ENCODE data around the gene UCK2. TPM values are rescaled to one million over a fixed set of nuclear protein-coding genes. Genes with fewer than 3 reads are reported as not detected.

UCK2 gene
- total RNA-seq, 4 donors from 2014 or later = 40.3 to 47.8 (median 42.2) TPM

GRCh38 chr1:165915480-165915879, 88.1 kb downstream of the UCK2 start:
- intact Hi-C loops (cut with DNase I; ENCODE audit: low total_unique reads) = loop anchor here (10.0 kb wide), 2 partner anchors 201 to 511 kb away; no protein-coding TSS in a partner anchor
- H3K4me3 ChIP-seq (ENCODE audit: low read depth, poor library complexity, severe bottlenecking) = no peak overlapping the region
- DNase-seq (ENCODE audit: low spot score in 2 of 2) = peak in 1 of 2 donors; percentile 10
- WGBS, 2 donors = 82% methylated on average over 2 of the region's 2 CpGs
- TF ChIP-seq CTCF (IDR thresholded peaks at IDR 0.05) = no peak
- TF ChIP-seq POLR2A (IDR thresholded peaks at IDR 0.05) = no peak

DNA sequence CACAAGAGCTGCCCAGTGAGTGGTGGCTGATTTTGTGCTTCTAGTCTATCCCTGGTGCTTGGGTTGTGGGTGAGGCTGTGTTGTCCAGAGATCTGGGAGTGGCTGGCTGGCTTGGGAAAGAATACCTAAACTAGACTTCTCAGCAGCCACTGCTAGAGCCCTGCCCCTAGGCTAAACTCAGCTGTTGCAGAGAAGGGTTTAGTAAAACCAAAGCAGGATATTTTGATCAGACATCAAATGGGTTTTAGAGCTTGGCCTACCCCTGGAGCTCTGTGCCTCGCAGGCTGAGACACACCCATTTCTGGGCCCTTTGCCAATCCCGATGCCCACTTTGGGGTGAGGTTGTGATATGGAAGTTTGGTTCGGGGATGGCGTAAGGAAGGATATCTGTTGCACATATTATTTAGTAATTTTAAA, 88.5 kb downstream of the UCK2 start:
- intact Hi-C loops (cut with DNase I; ENCODE audit: low total_unique reads) = loop anchor here (10.0 kb wide), 2 partner anchors 201 to 511 kb away; no protein-coding TSS in a partner anchor
- WGBS, 2 donors = 43 to 50% methylated on average over 4 of the region's 4 CpGs
- DNase-seq (ENCODE audit: low spot score in 2 of 2) = peak in 1 of 2 donors; percentile 67
- TF ChIP-seq CTCF (IDR thresholded peaks at IDR 0.05) = no peak
- TF ChIP-seq POLR2A (IDR thresholded peaks at IDR 0.05) = no peak
- no peak overlapping the region for H3K4me3 ChIP-seq (ENCODE audit: low read depth, poor library complexity, severe bottlenecking)

GRCh38 chr1:165917166-165917565, 89.8 kb downstream of the UCK2 start:
- WGBS, 2 donors = 81 to 91% methylated on average over 4 of the region's 4 CpGs
- peak in 1 of 2 donors; percentile 54 for DNase-seq (ENCODE audit: low spot score in 2 of 2)
- intact Hi-C loops (cut with DNase I; ENCODE audit: low total_unique reads) = loop anchor here (10.0 kb wide), 2 partner anchors 202 to 512 kb away; no protein-coding TSS in a partner anchor
- H3K4me3 ChIP-seq (ENCODE audit: low read depth, poor library complexity, severe bottlenecking) = no peak overlapping the region
- TF ChIP-seq POLR2A (IDR thresholded peaks at IDR 0.05) (no peak), CTCF (IDR thresholded peaks at IDR 0.05) (no peak)

DNA sequence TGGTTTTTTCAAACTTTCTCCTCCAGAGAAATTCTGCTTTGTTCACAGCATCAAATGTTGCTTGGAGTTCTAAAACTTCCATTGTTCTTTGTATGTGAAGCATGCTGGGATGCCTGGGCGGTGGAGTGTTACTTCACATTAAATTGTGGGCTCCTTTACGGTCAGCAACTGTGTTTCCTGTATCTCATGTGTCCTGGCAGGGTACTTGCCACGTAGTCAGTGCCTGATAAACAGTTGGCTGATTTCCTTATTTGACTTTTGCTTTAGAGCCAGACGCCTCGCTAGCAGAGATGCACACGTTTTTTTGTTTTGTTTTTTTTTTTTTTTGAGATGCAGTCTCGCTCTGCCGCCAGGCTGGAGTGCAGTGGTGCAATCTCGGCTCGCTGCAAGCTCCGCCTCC, 96.7 kb downstream of the UCK2 start:
- WGBS, 2 donors = 70 to 75% methylated on average over 11 of the region's 11 CpGs
- no peak for DNase-seq (ENCODE audit: low spot score in 2 of 2)
- intact Hi-C loops (cut with DNase I; ENCODE audit: low total_unique reads) = loop anchor here (5.0 kb wide), 1 partner anchor 558 kb away; no protein-coding TSS in a partner anchor
- TF ChIP-seq POLR2A (IDR thresholded peaks at IDR 0.05) (no peak), CTCF (IDR thresholded peaks at IDR 0.05) (no peak)
- H3K4me3 ChIP-seq (ENCODE audit: low read depth, poor library complexity, severe bottlenecking) = no peak overlapping the region

DNA sequence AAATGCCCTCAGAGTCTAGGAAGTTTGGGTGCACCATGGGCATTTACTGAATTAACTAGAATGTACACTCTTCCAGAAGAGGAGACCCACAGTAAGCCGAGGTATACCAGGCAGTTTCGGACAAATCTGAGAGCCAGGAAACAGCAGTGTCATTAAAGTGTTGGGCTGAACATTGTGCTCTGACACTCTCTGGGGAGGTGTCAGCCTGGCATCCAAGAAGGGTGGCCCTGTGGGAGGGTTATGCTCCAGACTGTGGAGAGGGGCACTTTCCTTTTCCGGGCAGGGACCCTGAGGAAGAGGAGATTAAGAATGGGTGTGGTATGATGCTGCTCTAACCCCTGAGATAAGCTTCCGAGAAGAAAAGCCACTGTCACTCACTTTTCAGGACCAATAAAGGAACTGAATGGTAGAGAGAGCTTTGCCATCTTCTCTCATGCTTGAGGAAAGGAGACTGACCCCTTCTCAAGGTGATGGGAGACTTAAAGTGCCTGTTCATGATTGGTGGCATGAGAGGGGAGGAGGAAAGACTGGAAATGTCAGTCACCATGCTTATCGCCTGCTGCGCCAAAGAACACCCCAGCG, 98.2 kb downstream of the UCK2 start:
- 55 to 63% methylated on average over 7 of the region's 7 CpGs for WGBS, 2 donors
- no peak for TF ChIP-seq CTCF (IDR thresholded peaks at IDR 0.05)
- TF ChIP-seq POLR2A (IDR thresholded peaks at IDR 0.05) = no peak
- intact Hi-C loops (cut with DNase I; ENCODE audit: low total_unique reads) = no loop called here
- H3K4me3 ChIP-seq (ENCODE audit: low read depth, poor library complexity, severe bottlenecking) = no peak overlapping the region
- peak in 1 of 2 donors; percentile 43 for DNase-seq (ENCODE audit: low spot score in 2 of 2)

DNA sequence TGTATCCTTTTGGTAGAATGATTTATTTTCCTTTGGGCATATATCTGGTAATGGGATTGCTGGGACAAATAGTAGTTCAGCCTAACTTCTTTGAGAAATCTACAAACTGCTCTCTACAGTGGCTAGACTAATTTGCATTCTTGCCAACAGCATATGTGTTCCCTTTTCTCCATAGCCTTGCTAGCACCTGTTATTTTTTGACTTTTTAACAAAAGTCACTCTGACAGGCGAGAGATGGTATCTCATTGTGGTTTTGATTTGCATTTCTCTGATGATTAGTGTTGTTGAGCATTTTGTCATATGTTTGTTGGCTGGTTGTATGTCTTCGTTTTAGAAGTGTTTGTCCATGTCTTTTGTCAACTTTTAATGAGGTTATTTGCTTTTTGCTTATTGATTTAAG, 99.8 kb downstream of the UCK2 start:
- WGBS, 2 donors = 38 to 42% methylated on average over 2 of the region's 2 CpGs

More for the DNA sequence above, 99.8 kb downstream of the UCK2 start:
- TF ChIP-seq POLR2A (IDR thresholded peaks at IDR 0.05) (no peak), CTCF (IDR thresholded peaks at IDR 0.05) (no peak)
- DNase-seq (ENCODE audit: low spot score in 2 of 2) = no peak
- no peak overlapping the region for H3K4me3 ChIP-seq (ENCODE audit: low read depth, poor library complexity, severe bottlenecking)
- intact Hi-C loops (cut with DNase I; ENCODE audit: low total_unique reads) = no loop called here
